OCI-LY1 (cell line): Measurements from ENCODE around the gene WNK1.

ENCODE experiments used
- H2AFZ ChIP-seq: fragments of 200-600 bp; sonication (generic), shearing (Covaris generic); 2 replicates; pipeline ENCODE4 v1.6.0; 2014; ENCODE audit warnings: antibody characterized with exemption, mild to moderate bottlenecking, low read length
- H3F3A ChIP-seq: fragments of 200-600 bp; sonication (generic), shearing (Covaris generic); 2 replicates; pipeline ENCODE4 v1.6.0; 2014; ENCODE audit warnings: mild to moderate bottlenecking, antibody characterized with exemption, low read length, moderate library complexity; ENCODE audit not compliant: insufficient read depth
- H3K27ac ChIP-seq: fragments of 200-600 bp; sonication (generic); 2 replicates; pipeline ENCODE4 v1.5.1; 2014; ENCODE audit warnings: low read length, mixed run types, mild to moderate bottlenecking, low read depth; ENCODE audit not compliant: poor library complexity, severe bottlenecking
- H3K27me3 ChIP-seq: fragments of 200-600 bp; sonication (generic); 2 replicates; pipeline ENCODE4 v1.6.0; 2014; ENCODE audit warnings: antibody characterized with exemption, mild to moderate bottlenecking, low read length, moderate library complexity; ENCODE audit not compliant: insufficient read depth
- H3K36me3 ChIP-seq: fragments of 200-600 bp; sonication (generic); 2 replicates; pipeline ENCODE4 v1.6.1; 2014; ENCODE audit warnings: mild to moderate bottlenecking, antibody characterized with exemption, low read length, moderate library complexity, mixed read lengths; ENCODE audit not compliant: insufficient read depth
- H3K4me1 ChIP-seq: fragments of 200-600 bp; sonication (generic); 2 replicates; pipeline ENCODE4 v1.5.1; 2014; ENCODE audit warnings: mild to moderate bottlenecking, low read length, moderate library complexity; ENCODE audit not compliant: insufficient read depth, severe bottlenecking
- H3K4me2 ChIP-seq: fragments of 200-600 bp; sonication (generic), shearing (Covaris generic); 2 replicates; pipeline ENCODE4 v1.6.1; 2014; ENCODE audit warnings: low read length
- H3K4me3 ChIP-seq: fragments of 200-600 bp; sonication (generic); 2 replicates; pipeline ENCODE4 v1.5.1; 2014; ENCODE audit warnings: low read length, low read depth, mild to moderate bottlenecking, mixed read lengths; ENCODE audit not compliant: poor library complexity, severe bottlenecking
- H3K79me2 ChIP-seq: fragments of 200-600 bp; shearing (Covaris generic); 2 replicates; pipeline ENCODE4 v1.6.1; 2016; ENCODE audit warnings: mixed run types, low read length, mixed read lengths; ENCODE audit not compliant: insufficient read depth
- H3K9ac ChIP-seq: fragments of 200-600 bp; sonication (generic), shearing (Covaris generic); 2 replicates; pipeline ENCODE4 v1.6.1; 2014; ENCODE audit warnings: mild to moderate bottlenecking, low read length, mixed read lengths
- H3K9me2 ChIP-seq: fragments of 200-600 bp; sonication (generic), shearing (Covaris generic); 2 replicates; pipeline ENCODE4 v1.6.1; 2014; ENCODE audit warnings: low read depth, mild to moderate bottlenecking, low read length, mixed read lengths
- H3K9me3 ChIP-seq: fragments of 200-600 bp; shearing (Covaris generic); 2 replicates; pipeline ENCODE4 v1.6.1; 2014; ENCODE audit warnings: low read length, mixed read lengths
- H4K20me1 ChIP-seq: fragments of 200-600 bp; sonication (generic), shearing (Covaris generic); 2 replicates; pipeline ENCODE4 v1.6.0; 2016; ENCODE audit warnings: mild to moderate bottlenecking, low read length; ENCODE audit not compliant: insufficient read depth
- EZH2 ChIP-seq: fragments of 200-600 bp; sonication (generic), shearing (Covaris generic); IDR thresholded peaks from 2 replicates; pipeline ENCODE4 v1.8.0; 2017; ENCODE audit warnings: borderline replicate concordance, mixed run types, mild to moderate bottlenecking, antibody characterized with exemption, low read length, moderate library complexity, mixed read lengths
- TF ChIP-seq, protein P1 (sequence below): fragments of 200-600 bp; sonication (generic), shearing (Covaris generic); IDR thresholded peaks from 2 replicates; pipeline ENCODE4 v1.5.1; 2017; ENCODE audit warnings: mild to moderate bottlenecking, antibody characterized with exemption, low read length, moderate library complexity, mixed read lengths

The WNK1 gene

DNA sequence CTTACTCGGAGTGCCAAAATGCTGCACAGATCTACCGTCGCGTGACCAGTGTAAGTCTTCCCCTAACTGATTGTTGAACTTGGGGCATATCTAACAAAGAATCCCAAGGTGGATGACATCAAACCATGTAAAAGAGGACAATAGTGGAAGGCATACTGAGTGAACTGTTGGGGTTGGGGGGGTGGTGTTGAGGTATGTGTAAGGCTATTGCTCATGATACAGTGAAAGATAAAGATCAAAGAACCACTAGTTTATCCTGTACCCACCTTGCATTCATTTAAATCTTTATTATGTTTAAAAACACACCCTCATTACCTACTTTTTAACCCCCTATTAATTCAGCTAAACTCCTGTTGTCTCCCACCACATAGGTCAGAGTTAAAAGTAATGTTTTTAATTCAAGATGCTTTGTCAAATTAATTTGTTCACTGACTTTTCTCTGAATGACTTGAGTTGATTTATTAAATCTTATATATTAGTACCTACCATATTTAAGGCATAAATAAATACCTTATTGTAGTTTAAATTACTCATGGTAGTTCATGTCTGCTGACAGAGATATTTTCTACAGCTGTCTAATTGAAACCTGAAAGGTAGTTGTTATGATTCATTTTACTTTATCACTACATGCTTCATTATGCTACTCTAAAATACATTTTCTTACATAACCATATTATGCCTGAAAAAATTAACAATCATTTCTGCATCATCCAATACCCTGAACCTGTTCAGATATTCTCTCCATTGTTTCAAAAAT lies 77.9 kb downstream of the WNK1 start:
- Histone ChIP-seq H3K79me2 (peaks cover 10% of the 10 kb centered on the region), H3K36me3 (peaks cover 75% of the 10 kb centered on the region), H3K4me2 (no peak overlapping the region)

DNA sequence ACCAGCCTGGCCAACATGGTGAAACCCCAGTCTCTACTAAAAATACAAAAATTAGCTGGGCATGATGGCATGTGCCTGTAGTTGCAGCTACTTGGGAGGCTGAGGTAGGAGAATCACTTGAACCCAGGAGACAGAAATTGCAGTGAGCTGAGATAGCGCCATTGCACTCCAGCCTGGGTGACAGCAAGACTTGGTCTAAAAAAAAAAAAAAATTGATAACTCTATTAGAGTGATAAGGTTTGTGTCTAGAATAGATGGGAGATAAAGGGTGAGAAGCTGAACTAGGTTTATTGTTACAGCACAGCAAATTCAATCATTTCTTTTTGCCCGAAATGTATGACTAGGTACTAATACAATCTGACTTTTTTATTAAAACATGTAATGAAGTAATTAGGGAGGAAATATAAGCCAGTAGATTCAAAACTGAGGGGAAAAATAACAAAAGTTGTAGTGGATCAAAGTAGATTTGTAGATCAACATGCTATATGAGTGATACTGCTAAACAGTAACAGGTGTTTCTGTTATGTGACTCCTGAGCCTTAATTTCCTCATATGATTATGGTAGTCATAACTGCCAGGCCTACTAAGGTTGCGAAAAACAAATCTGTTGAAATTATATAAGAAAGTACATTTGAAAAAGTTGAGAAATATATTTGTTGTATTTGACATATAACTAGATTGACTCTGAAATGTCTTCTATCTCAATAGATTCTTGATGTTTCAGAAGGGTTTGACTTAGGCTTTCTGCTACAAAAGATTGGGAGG lies 83.6 kb downstream of the WNK1 start:
- Histone ChIP-seq H3F3A (no peaks in the 10 kb centered on the region), H3K4me3 (no peak overlapping the region), H3K27me3 (no peaks in the 10 kb centered on the region), H4K20me1 (no peaks in the 10 kb centered on the region), H3K79me2 (no peaks in the 10 kb centered on the region), H3K9ac (no peak overlapping the region), H3K9me2 (no peaks in the 10 kb centered on the region), H3K36me3 (peaks cover 50% of the 10 kb centered on the region), H3K9me3 (no peaks in the 10 kb centered on the region), H3K4me2 (no peak overlapping the region), H3K4me1 (no peaks in the 10 kb centered on the region), H2AFZ (no peak overlapping the region), H3K27ac (no peak overlapping the region)
- TF ChIP-seq, protein P1, sequence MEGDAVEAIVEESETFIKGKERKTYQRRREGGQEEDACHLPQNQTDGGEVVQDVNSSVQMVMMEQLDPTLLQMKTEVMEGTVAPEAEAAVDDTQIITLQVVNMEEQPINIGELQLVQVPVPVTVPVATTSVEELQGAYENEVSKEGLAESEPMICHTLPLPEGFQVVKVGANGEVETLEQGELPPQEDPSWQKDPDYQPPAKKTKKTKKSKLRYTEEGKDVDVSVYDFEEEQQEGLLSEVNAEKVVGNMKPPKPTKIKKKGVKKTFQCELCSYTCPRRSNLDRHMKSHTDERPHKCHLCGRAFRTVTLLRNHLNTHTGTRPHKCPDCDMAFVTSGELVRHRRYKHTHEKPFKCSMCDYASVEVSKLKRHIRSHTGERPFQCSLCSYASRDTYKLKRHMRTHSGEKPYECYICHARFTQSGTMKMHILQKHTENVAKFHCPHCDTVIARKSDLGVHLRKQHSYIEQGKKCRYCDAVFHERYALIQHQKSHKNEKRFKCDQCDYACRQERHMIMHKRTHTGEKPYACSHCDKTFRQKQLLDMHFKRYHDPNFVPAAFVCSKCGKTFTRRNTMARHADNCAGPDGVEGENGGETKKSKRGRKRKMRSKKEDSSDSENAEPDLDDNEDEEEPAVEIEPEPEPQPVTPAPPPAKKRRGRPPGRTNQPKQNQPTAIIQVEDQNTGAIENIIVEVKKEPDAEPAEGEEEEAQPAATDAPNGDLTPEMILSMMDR = no peak
- TF ChIP-seq EZH2 = no peak

More for the DNA sequence above, 77.9 kb downstream of the WNK1 start:
- Histone ChIP-seq H3K9me2 (no peaks in the 10 kb centered on the region), H3K4me3 (no peak overlapping the region), H3F3A (no peaks in the 10 kb centered on the region), H3K27me3 (no peaks in the 10 kb centered on the region), H3K9ac (no peak overlapping the region), H4K20me1 (no peaks in the 10 kb centered on the region), H2AFZ (no peak overlapping the region), H3K9me3 (no peaks in the 10 kb centered on the region), H3K27ac (no peak overlapping the region), H3K4me1 (no peaks in the 10 kb centered on the region)
- TF ChIP-seq EZH2 = no peak
- TF ChIP-seq, protein P1 = no peak

DNA sequence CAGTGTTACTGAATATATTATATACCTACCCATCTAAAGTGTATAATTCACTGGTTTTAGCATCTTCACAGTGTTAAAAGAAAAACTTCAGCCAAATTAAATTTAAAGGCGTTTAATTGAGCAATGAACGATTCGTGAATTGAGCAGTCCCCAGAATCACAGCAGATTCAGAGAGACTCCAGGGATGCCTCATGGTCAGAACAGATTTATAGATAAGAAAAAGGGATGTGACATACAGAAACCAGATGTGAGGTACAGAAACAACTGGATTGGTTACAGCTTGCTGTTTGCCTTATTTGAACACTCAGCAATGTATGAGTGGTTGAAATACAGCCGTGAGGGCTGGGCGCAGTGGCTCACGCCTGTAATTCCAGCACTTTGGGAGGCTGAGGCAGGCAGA lies 84.6 kb downstream of the WNK1 start:
- H3F3A ChIP-seq = no peaks in the 10 kb centered on the region
- TF ChIP-seq, protein P1 = no peak
- no peak for TF ChIP-seq EZH2
- no peaks in the 10 kb centered on the region for H4K20me1 ChIP-seq
- no peak overlapping the region for H3K9ac ChIP-seq
- no peaks in the 10 kb centered on the region for H3K79me2 ChIP-seq
- H3K36me3 ChIP-seq = peaks cover 51% of the 10 kb centered on the region
- no peaks in the 10 kb centered on the region for H3K4me1 ChIP-seq
- no peaks in the 10 kb centered on the region for H3K9me3 ChIP-seq
- no peak overlapping the region for H3K27ac ChIP-seq
- no peak overlapping the region for H2AFZ ChIP-seq
- H3K4me2 ChIP-seq = no peak overlapping the region
- no peaks in the 10 kb centered on the region for H3K27me3 ChIP-seq
- H3K4me3 ChIP-seq = no peak overlapping the region
- no peaks in the 10 kb centered on the region for H3K9me2 ChIP-seq
